Iris pigment epithelial cell (primary cell): ENCODE data around the gene ID4.
A peak's percentile ranks its signal among the peaks of the same experiment; 100 is the strongest.

Source experiments
- DNase-seq: peaks from one replicate; pipeline ENCODE4 v3.0.0-alpha.2; 2011; ENCODE audit warnings: low read depth

The ID4 gene

DNA sequence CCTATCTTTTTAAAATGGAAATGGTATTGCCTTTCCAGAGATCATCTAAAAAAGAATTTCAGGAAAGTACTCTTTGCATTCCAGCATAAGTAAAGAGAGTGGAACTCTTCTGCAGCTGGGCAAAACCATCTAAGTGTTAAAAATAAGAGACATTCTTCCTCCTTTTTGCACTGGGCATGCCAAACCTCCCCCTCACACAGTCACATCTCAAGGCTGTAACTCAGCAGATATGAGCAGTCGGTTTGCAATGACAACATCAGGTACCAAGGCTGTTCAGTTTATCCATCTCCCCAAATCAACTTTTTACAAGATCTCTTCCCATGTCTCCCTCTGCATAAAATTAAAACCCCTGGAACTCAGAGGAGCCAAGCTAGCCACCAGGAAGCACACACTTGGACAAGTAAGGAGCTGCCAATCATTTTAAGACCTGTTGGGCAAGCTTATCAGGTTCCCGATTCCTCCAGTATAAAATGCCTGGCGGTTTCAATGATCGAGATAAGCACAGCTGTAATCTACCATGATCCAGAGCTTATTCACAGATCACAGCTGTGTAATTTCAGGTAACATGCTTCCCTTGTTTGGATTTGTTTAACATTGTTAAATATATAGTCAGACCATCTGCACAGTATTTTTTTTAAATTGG, 23.2 kb downstream of the ID4 start:
- no peak for DNase-seq

DNA sequence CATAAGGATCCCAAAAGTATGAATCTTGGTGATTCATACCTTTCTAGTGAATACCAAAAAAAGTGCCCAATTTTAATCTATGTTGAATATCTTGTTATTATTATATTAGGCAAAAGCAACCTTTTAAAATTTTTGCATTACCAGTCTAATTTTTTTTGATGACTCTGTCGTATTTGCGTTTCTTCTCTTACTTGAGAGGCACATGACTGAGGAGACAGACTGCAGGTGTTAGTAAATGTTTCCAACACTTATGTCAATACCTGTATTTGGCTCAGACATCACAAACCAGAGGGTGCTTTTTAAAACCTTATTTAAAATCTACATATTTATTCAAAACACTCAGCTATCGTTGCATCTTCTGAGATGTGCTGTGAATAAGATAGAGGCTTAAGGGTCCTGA, 27.1 kb downstream of the ID4 start:
- DNase-seq, result no peak

DNA sequence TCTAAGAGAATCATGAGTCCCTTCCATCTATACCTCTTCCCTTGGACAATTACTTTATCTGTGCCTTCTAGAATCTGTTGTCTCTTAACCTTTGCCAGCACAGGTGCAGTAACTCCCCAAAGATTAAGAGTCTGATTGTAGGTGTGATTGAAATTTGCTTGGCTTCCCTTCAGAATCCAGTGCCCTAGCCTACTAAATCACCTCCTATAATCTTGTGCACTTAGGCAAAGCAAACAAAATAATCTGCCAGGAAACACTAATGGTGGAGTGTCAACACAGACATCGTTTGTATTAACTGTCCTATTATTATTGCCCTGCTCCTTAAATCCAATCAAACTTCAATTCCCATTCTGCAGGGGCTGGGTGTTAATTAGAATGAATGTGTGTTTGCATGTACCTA, 28.0 kb downstream of the ID4 start:
- DNase-seq, result no peak

DNA sequence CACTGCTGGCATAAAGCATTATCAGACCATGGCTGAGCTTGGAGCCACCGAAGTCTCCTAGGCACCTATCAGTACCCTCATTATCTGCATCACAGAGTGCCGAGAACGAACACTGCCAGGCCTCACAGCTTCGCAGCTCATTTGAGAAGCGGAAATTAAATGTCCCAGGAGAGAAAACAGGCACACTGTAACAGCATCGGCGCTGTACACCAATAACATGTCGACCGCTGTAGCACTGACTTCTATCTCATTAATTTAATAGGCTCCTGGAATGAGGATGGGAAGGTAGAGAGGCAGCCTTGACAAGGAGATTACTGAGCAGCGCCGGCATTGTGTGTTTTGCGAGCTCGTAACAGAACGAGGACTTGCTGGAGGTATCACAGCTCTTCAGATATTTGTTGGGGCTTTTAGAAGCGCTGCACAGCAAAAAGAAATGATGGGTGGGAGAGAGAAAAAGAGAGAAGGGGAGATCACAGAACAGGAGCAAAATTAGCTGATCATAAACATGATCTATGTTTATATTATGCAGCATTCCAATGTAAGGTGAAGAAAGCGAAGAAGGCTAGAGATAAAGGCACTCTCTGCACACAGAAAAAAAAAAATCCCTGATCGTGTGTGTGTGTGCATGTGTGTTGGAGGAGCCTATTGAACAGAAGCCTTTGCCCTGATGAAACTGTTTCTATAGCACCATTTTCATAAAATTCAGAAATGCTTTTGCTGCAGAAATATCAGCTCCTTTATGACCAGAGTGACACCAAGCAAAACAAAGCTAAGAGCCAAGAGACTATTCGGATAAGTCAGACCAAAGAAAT, 29.2 kb downstream of the ID4 start:
- no peak for DNase-seq

DNA sequence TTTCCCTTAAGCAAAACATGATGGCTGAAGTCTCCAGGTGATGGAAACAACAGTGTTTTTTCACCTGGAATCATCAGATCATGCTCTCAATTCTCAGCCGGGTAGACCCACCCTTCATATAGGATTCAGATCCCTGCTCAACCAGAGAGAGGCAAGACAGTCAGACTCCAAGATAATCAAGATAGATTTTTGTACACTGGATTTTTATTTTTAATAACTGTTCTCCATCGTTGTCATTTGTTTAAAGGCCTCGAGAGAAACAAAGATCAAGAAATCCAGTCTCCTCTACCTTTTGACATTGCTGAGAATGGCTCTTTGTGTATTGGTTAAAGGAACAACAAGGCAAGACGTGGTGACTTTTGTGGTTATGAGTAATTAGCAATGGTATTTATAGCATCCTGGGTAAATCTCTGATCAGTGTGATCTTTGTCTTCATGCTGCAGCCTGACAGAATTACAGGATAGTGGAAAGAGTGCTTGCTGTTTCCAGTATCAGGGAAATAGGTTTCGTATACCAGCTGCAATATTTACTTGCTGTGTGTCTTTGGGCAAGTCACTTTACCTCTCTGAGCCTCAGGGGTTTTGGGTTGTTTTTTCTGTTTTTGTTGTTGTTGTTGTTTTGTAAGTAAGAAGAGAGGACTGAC, 29.9 kb downstream of the ID4 start:
- DNase-seq, result peak; percentile 69

DNA sequence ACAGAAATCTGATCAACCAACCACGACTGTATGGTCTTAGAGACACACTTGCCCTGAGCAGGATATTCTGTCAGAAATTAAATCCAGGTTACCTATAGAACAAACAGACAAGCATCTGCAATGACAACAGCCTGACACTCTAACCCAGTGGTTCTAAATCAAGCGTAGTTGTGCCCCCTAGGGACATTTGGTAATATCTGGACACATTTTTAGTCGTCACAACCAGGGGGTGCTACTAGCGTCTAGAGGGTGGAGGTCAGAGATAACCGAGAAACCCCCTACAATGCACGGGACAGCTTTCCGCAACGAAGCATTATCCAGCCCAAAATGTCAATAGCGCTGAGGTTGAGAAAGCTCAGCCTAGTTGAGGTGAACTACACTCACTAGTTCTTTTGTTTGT, 32.3 kb downstream of the ID4 start:
- no peak for DNase-seq

DNA sequence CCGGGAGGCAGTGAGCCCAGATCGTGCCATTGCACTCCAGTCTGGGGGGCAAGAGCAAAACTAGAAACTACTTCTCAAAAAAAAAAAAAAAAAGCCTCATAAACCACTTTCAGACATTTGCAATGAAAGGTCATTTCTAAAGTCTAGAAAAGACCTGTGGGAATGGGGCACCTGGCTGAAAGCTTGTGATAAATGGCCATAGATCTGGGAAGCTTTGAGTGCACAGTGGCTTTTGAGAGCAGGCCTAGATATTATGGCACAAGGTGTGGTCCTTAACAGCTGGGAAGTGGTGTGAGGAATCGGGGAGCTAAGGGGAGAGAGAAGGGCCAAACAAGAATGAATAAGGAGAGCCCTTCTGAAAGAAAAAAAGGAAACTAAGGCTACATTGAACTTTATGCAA, 33.2 kb downstream of the ID4 start:
- DNase-seq, result no peak

DNA sequence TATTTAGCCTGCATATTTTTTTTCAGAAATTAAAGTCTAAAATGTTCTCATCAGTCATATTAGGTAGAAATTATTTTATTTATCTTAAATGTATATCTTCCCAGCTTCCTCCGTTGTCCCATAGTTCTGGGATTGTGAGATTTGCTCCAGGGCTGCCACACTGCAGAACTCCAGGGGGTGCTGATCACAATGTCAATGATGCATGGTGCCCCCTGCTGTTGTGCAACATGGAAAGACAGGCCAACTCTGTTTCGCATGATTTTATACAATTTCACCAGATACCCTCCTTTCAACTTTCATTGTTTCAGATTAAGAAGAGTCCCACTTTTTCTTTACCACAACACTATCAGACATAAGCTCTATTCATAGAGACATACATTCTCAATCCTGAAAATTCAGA, 35.9 kb downstream of the ID4 start:
- no peak for DNase-seq

DNA sequence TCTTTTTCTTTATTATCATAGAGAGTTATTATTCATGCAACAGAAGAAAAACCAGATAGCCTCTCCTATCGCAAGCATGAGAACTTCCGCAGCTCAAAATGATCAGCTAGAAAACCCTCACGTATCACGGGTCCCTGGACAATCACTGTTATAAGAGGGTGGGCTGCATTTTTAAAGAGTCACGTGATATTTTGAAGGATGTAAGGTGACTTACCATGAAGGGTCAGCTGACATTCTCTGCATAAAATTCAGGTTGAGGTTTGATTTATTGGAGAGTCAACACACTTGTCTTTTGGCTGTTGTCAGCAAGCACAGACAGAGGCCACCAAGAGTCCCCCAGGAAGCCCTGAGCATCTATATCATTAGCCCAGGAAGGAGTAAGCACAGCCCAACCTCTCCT, 39.5 kb downstream of the ID4 start:
- DNase-seq, result no peak

DNA sequence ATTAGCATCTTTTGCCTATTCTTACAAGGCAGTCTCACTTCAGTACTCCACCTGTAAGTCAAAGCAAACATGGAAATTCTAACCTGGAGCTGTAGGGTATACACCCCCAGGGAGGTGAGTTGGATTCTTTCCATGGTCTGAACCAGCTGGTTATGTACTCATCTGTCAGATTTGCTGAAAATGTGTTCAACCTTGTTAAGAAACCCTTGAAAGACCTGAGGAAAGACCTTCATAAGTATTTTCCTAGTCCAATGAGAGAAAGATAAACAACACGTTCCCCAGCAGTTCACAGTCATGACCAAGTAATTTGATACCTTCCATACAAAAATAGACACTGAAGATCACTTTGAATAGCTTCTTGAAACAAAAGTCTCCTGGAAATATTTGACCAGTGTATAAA, 42.5 kb downstream of the ID4 start:
- peak; percentile 22 for DNase-seq

DNA sequence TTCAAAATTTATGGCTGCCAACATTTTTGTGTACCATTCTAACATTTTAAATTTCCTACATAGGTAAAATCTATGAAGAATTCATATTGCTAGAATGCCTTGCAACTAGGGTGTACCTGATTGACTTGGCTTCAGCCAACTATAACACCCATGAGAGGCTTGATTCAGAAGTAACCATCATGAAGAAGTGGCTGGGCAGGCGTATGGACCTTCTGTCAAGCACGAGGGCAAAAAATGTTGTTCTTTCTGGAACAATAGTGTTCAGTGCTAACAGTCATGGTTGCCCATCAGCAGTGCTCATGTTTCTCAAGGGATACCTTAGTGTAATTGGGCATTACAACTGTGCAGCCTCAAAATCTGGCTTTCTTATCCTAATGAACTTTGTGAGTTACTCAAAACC, 42.9 kb downstream of the ID4 start:
- DNase-seq, result no peak

DNA sequence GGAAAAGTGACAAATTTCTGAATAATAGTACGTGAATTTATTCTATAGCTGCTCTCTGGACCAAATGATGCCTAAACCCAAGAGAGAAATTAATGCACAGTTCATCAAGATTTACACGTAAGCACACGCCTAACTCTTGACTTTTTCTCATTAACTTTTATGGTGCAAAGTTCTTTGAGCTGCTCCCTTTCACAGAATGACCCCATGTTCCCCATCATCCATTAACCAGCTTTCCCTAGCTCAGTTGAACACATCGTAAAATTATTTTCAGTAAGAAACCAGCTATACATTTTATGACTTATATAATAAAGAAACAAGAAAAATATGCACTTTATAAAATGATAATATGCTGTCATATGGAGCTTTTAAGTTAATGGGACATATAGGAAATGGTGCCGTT, 54.3 kb downstream of the ID4 start:
- DNase-seq, result no peak
